NB4 (cell line): ENCODE results near the gene ARMS2.

Experiments
- CTCF ChIP-seq: IDR thresholded peaks from one replicate; pipeline ENCODE4 v1.5.1; 2012; ENCODE audit warnings: low read depth, low read length
- MAX ChIP-seq: IDR thresholded peaks from 2 replicates; pipeline ENCODE4 v1.6.1; 2011; ENCODE audit warnings: low read depth, low read length
- POLR2A ChIP-seq: IDR thresholded peaks from 2 replicates; pipeline ENCODE4 v1.6.1; 2011; ENCODE audit warnings: mild to moderate bottlenecking; ENCODE audit not compliant: insufficient read length; ENCODE audit errors: extremely low read depth

GRCh38 chr10:122417667-122418066, 36.8 kb upstream of the ARMS2 start:
- no peak for TF ChIP-seq CTCF
- TF ChIP-seq POLR2A, result no peak
- TF ChIP-seq MAX, result no peak
